DND-41 (cell line): Measurements from ENCODE around the gene NDUFC2.

Experiments
- ATAC-seq: fragments of 200-7000 bp; cut with Tn5 transposase; 3 replicates; pipeline ENCODE4 v1.9.1; 2021; ENCODE audit warnings: low read depth; ENCODE audit not compliant: insufficient read depth
- DNase-seq: peaks from one replicate; pipeline ENCODE4 v3.0.0-alpha.2; 2020
- H2AFZ ChIP-seq: 2 replicates; pipeline ENCODE4 v1.6.0; 2012; ENCODE audit warnings: low read depth, low read length
- H3K27ac ChIP-seq: 2 replicates; pipeline ENCODE4 v1.5.1; 2012; ENCODE audit warnings: low read length, inconsistent platforms
- H3K27me3 ChIP-seq: fragments of 200-600 bp; sonication (generic); 2 replicates; pipeline ENCODE4 v1.6.0; 2012; ENCODE audit warnings: low read length, mild to moderate bottlenecking, inconsistent platforms; ENCODE audit not compliant: insufficient read depth, poor library complexity
- H3K36me3 ChIP-seq: 2 replicates; pipeline ENCODE4 v1.5.1; 2012; ENCODE audit warnings: low read length, inconsistent platforms; ENCODE audit not compliant: insufficient read depth
- H3K4me1 ChIP-seq: 2 replicates; pipeline ENCODE4 v1.5.1; 2012; ENCODE audit warnings: mild to moderate bottlenecking, low read length; ENCODE audit not compliant: insufficient read depth
- H3K4me2 ChIP-seq: 2 replicates; pipeline ENCODE4 v1.6.0; 2012; ENCODE audit warnings: mild to moderate bottlenecking, moderate library complexity, low read length, inconsistent platforms; ENCODE audit not compliant: insufficient read depth
- H3K4me3 ChIP-seq, 2 experiments: fragments of 200-600 bp in 1 of 2; shearing (Covaris generic) in 1 of 2; 2 replicates each; pipeline ENCODE4 v1.5.1; 2012 to 2016; ENCODE audit warnings: inconsistent platforms in 2 of 2, low read length in 2 of 2, mild to moderate bottlenecking in 2 of 2, low read depth in 1 of 2, moderate library complexity in 1 of 2
- H3K79me2 ChIP-seq: 2 replicates; pipeline ENCODE4 v1.6.0; 2012; ENCODE audit warnings: low read length, inconsistent platforms; ENCODE audit not compliant: insufficient read depth
- H3K9ac ChIP-seq: 2 replicates; pipeline ENCODE4 v1.6.0; 2012; ENCODE audit warnings: low read depth, mild to moderate bottlenecking, inconsistent platforms, low read length, moderate library complexity
- H3K9me3 ChIP-seq: 2 replicates; pipeline ENCODE4 v1.5.1; 2012; ENCODE audit warnings: low read length, moderate library complexity, mild to moderate bottlenecking, inconsistent platforms; ENCODE audit not compliant: insufficient read depth, severe bottlenecking
- H4K20me1 ChIP-seq: 2 replicates; pipeline ENCODE4 v1.6.0; 2012; ENCODE audit warnings: low read length; ENCODE audit not compliant: insufficient read depth
- CTCF ChIP-seq: IDR thresholded peaks from 2 replicates; pipeline ENCODE4 v1.5.1; 2012; ENCODE audit warnings: borderline replicate concordance, low read length, moderate library complexity, mild to moderate bottlenecking; ENCODE audit not compliant: poor library complexity, severe bottlenecking; ENCODE audit errors: extremely low read depth
- EZH2 ChIP-seq: IDR thresholded peaks from 3 replicates; pipeline ENCODE4 v1.6.1; 2012; ENCODE audit warnings: borderline replicate concordance, low read depth, mild to moderate bottlenecking, moderate library complexity, low read length, inconsistent platforms; ENCODE audit not compliant: severe bottlenecking

NDUFC2 gene

GRCh38 chr11:78063440-78064181, 16.1 kb downstream of the NDUFC2 start, which contains the start of gene THRSP:
THRSP (plus strand) TSS chr11:78063861; CDS start chr11:78063882, 21 bp downstream.
- ATAC-seq (no peak), DNase-seq (no peak)
- Histone ChIP-seq H4K20me1 (no peaks in the 10 kb centered on the region), H3K4me2 (no peak within 1 kb of the TSS), H3K9ac (no peak within 1 kb of the TSS), H3K36me3 (peaks cover 13% of the 10 kb centered on the region; the same call in 1 of the 2 replicates), H3K79me2 (no peaks in the 10 kb centered on the region), H3K4me1 (no peaks in the 10 kb centered on the region), H3K27ac (no peak within 1 kb of the TSS), H2AFZ (no peak within 1 kb of the TSS), H3K4me3 (no peak within 1 kb of the TSS), H3K9me3 (no peaks in the 10 kb centered on the region), H3K27me3 (no peaks in the 10 kb centered on the region)
- TF ChIP-seq EZH2 (no peak), CTCF (no peak)

- Histone ChIP-seq H3K4me3 (no peak overlapping the region), H3K79me2 (no peaks in the 10 kb centered on the region), H3K27me3 (no peaks in the 10 kb centered on the region), H3K9ac (no peak overlapping the region), H3K27ac (no peak overlapping the region), H2AFZ (no peak overlapping the region), H3K36me3 (peaks cover 5% of the 10 kb centered on the region; the same call in 1 of the 2 replicates), H4K20me1 (no peaks in the 10 kb centered on the region), H3K4me1 (no peaks in the 10 kb centered on the region), H3K4me2 (no peak overlapping the region), H3K9me3 (no peaks in the 10 kb centered on the region)
- DNase-seq, result no peak
- ATAC-seq, result no peak
- TF ChIP-seq EZH2 (no peak), CTCF (no peak)
These were observed 17.0 kb downstream of the NDUFC2 start for GRCh38 chr11:78062671-78063070.

- Histone ChIP-seq H3K79me2 (no peaks in the 10 kb centered on the region), H3K4me2 (no peak overlapping the region), H4K20me1 (no peaks in the 10 kb centered on the region), H3K4me1 (no peaks in the 10 kb centered on the region), H3K36me3 (no peaks in the 10 kb centered on the region), H3K9ac (no peak overlapping the region), H2AFZ (no peak overlapping the region), H3K27ac (no peak overlapping the region), H3K27me3 (no peaks in the 10 kb centered on the region), H3K9me3 (no peaks in the 10 kb centered on the region), H3K4me3 (no peak overlapping the region)
- no peak for DNase-seq
- no peak for ATAC-seq
- TF ChIP-seq CTCF, result no peak
These were observed 17.7 kb downstream of the NDUFC2 start for GRCh38 chr11:78061921-78062311.
